Pulmonary artery endothelial cell (primary cell): ENCODE data around the gene EMX1. TPM values are rescaled to one million over a fixed set of nuclear protein-coding genes. Genes with fewer than 3 reads are reported as not detected.

Experiments
- DNase-seq: peaks from one replicate; pipeline ENCODE4 v3.0.0-alpha.2; 2011; ENCODE audit warnings: low read depth, low spot score
- total RNA-seq: library from RNA; depleted of rRNA; stranded (reverse); fragments of >200 nt; gene quantifications from 2 replicates; pipeline ENCODE4 v1.2.3, GENCODE V29; 2014

The EMX1 gene
- total RNA-seq, 1 donor from 2014 or later: not detected

DNA sequence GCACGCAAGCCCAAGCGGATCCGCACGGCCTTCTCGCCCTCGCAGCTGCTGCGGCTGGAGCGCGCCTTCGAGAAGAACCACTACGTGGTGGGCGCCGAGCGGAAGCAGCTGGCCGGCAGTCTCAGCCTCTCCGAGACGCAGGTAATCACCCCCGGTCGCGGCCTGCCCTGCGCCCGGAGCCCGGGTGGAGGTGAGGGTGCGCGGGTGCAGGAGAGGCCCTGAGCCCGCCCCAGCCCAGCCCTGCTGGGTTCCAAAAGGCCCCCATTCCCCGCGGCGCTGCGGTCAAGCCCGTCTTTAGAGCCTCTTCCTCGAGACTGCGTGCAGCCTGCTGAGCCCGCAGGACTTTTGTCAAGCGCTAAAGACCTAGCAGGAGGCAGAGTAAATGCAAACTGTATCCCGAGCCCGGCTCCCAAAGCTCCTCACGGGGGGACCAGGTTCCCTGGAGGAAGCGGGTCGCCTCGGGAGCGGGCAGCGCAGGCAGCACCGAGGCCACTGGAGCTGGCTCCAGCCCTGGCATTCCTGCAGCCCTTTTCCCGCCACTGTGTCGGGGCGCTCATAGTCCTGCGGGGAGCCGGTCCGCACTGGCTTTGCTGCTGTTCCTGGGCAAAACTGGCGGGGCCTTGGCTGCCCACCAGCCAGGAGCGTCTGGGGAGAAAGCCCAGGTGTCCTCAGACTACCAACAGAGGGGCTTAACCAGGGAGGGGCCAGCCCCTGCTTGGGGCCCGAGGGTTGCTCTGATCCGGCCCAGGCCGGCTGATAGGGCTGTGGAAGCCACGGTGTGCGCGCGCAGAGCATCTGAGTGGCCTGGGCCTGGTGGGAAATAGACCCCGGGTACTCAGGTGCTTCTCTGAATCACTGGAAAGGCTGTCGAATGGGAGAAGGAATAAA, 7.3 kb downstream of the EMX1 start:
- DNase-seq: no peak

DNA sequence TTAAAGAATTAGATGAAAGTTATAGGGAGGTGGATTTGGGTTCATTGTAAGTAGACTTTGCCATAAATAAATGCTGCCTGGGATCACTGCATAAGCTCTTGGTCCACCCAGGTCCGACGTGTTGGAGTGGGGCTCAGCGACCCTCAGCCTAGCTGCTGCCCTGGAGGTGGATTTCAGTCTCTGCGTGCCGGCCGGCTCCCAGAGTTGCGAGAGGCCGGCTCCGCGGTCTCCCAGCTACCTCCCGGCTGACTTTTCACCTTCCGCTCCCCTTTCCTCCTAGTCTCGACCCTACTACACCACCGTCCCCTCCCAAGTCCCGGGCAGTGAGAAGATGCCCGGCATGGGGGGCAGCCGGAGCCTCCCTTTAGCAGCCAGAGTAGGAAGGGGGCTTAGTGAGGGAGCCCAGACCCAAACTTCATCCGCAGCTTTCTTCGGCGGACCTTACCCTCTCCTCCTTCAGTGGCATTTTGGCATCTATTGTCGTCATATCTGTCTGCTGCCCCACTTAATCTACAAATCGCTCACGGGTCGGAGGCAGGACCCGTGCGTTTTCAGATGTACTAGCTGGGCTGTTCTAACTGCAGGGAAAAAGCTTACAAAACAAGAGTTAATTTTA, 8.1 kb downstream of the EMX1 start:
- no peak for DNase-seq

DNA sequence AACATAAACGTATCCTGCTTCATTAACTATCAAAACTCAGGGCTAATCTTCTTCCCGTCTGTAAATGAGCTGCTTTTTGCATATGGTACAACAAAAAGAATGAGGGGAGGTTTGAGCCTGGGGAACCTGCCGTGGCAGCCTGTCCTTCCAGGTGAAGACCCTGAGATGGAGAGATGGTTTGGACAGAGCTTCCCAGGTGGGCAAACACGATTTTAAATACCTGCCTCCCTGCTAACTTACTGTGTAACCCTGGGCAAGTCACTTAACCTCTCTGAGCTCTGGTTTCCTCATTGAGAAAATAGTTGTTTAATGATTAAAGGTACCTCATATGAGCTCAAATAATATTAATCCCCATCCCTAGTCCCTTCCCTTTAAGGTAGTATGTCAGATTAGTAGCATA, 9.0 kb downstream of the EMX1 start:
- DNase-seq: no peak

DNA sequence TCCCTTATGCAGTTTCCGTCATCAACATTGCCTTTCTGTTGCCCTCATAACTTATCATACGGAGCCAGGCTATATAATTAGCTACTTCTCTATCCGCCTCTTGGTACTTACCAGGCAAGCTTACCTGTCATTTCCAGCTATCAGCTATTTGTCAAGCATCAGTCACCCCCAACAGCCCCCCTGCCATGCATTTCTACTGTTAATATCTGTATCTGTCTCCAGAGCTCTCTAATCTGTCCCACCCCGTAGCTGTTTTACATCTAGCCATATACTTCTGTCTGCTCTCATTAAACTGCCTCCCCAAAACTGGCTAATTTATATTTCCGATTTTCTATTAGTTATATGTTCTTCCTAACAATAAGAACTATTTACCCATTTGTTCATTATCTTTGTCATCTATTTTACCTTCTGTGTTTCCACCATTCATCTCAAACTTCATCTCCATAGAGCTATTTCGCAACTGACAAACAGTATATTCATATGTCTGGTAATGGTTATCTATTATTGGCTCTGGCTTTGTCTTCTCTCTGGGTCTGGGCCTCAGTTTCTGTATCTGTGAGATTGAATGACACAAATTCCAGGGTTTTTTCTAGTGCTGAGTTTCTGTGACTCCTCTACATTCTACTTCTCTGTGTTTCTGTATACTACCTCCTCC, 9.6 kb downstream of the EMX1 start:
- no peak for DNase-seq

DNA sequence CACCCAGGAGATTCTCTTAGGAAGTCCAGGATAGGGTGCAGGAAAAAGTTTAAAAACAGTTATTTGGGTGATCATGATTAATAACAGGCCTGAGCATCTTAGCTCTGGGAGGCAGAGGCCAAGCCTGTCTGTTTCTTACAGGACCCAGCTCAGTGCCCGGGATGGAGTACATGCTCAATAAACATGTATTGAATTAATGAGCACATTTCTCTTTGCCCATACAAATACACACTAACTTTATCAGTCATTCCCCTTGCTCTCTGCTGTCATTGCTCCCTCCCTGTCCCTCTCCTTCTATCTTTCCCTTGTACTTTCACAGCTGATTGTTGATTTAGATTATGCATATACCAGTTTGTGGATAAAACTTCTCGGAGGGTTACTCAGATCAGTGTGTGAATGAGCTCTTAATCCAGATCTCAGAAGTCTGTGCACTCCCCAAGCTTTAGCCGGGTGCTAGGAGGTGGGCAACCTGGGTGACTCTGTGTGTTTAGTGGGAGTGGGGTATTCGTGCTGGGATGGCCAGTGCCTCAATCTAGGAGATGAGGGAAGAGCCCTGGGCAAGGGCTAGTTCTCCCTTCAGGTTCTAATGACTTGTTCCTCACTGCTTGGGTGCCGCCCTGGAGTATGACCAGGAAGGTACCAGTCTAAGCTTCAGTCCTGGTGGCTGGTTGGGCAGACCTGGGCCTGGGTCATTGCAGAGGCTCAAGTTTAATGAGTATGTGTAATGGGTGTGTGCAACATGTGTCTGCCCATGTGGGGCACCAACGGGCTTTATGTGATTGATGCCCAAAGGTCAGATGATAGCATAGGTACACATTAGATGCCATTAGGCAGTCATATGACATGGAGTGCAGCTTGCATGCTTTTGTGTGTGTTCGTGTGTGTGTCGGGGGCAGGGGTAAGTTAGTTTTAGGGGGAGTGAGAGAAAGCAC, 10.6 kb downstream of the EMX1 start:
- DNase-seq: no peak

DNA sequence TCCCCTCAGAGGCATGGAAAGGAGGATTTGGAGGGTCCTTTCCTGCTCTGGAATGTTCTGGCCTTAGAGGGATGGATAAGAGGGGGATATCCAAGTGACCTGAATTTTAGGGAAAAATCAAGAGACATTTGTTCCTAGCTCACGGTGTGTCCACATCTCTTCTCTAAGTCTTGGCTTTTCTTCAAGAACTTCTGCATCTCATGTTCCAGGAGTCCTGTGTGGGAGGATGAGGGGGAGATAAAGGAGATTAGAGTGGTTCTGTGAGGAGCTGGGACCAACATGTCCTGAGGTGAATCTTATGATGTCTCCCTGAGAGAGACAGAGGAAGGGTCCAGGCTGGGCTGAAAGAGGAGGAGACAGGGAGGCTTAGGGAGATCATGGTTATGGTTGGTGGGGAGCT, 11.7 kb downstream of the EMX1 start:
- no peak for DNase-seq

DNA sequence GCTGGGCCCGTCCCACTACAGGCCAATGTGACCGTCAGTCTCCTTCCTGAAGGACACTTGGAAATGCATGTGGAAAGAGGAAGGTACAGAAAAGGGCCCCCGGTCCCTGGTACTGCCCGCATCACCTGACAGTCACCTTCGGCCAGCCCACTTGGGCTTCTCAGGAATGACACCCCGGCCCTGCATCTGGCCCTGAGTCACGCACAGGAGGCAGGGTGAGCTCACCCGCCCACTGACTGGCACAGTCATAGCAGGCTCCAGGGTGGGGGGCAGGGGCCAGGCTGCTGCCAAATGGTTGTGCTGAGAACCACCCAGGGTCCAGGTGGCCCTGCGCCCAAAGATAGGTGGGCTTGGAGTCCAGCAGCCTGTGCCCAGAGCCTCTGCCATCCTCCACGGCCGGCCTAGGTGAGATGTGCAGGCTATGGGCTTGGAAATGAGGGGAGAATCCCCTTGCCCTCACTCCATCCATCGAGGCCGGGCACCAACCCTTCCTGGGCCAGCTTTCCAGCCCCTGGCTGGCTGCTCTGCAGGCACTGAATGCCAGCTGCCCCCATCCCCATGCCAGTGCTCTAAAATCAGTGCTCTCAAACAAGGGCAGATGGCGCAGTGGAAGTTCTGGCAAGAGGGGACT, 14.1 kb downstream of the EMX1 start:
- DNase-seq: no peak

DNA sequence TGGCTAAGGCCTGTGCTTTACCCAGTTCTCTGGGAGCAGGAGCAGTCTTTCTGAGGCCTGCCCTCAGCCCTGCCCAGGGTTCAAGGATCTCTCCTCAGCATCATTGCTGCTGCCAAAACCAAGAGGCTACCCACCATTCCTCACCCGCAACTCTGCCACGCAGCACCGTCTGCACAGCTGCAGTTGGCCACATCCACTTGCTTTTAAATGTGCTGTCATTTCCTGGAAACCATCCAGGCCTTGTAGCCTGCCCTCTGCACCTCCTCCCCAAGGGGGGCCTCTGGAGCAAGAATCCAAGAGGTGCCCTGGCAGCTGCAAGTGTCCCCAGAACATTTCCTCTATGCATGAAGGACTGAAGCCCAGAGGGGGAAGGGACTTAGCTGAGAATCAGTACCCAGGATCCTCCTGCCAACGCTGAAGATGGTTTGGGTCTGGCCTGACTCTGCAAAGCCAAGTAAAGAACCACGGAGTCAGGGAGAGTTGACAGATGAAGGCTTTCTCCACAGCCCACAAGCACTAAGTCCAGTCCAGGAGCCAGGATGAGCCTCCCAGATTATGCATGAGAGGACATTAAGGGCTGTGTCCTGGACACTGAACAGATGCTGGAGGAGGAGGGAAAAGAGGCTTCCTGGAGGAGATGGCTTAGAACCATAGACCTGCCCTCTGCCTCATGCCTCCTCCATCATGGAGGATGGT, 14.9 kb downstream of the EMX1 start:
- no peak for DNase-seq

DNA sequence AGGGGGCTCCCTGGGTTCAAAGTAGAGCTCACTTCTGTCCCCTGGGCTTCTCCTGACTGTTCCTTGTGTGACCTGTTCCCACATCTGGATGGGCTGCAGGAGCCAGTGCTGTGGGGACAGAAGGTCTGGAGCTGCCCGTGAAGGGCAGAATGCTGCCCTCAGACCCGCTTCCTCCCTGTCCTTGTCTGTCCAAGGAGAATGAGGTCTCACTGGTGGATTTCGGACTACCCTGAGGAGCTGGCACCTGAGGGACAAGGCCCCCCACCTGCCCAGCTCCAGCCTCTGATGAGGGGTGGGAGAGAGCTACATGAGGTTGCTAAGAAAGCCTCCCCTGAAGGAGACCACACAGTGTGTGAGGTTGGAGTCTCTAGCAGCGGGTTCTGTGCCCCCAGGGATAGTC, 15.5 kb downstream of the EMX1 start:
- no peak for DNase-seq

DNA sequence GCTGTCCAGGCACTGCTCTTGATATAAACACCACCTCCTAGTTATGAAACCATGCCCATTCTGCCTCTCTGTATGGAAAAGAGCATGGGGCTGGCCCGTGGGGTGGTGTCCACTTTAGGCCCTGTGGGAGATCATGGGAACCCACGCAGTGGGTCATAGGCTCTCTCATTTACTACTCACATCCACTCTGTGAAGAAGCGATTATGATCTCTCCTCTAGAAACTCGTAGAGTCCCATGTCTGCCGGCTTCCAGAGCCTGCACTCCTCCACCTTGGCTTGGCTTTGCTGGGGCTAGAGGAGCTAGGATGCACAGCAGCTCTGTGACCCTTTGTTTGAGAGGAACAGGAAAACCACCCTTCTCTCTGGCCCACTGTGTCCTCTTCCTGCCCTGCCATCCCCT, 15.9 kb downstream of the EMX1 start:
- DNase-seq: no peak

DNA sequence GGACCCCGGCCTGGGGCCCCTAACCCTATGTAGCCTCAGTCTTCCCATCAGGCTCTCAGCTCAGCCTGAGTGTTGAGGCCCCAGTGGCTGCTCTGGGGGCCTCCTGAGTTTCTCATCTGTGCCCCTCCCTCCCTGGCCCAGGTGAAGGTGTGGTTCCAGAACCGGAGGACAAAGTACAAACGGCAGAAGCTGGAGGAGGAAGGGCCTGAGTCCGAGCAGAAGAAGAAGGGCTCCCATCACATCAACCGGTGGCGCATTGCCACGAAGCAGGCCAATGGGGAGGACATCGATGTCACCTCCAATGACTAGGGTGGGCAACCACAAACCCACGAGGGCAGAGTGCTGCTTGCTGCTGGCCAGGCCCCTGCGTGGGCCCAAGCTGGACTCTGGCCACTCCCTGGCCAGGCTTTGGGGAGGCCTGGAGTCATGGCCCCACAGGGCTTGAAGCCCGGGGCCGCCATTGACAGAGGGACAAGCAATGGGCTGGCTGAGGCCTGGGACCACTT, 16.4 kb downstream of the EMX1 start:
- no peak for DNase-seq

DNA sequence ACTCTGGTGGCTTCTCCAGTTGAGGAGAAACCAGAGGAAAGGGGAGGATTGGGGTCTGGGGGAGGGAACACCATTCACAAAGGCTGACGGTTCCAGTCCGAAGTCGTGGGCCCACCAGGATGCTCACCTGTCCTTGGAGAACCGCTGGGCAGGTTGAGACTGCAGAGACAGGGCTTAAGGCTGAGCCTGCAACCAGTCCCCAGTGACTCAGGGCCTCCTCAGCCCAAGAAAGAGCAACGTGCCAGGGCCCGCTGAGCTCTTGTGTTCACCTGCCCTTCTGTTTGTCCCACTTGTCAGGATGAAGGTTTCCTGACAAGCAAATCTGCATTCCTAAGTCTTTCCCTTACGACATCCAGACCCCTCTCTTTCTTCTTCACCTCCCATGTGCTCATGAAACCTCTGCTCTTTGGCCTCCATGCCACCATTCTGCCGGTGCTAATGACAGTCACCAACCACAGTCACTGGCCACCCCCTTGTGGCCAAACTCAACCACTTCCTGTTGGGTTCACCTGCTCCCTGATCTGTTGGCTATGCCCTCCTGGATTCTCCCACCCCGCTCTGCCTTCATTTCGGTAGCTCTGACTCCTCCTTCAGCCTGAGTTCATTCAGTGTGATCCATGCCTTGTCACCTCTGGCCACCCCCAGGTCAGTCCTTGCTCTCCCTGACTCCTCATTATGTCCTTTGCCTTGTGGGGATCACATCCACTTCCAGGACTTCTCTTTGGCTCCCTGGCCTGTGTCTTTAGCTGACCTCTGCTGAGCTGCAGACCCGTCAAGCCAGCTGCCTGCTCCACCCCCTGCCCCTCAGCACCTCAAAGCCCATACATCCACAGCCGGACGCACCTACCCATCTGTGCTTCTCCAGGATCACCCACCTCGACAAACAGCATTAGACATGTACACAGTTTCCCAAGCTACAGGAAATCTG, 17.6 kb downstream of the EMX1 start:
- no peak for DNase-seq

DNA sequence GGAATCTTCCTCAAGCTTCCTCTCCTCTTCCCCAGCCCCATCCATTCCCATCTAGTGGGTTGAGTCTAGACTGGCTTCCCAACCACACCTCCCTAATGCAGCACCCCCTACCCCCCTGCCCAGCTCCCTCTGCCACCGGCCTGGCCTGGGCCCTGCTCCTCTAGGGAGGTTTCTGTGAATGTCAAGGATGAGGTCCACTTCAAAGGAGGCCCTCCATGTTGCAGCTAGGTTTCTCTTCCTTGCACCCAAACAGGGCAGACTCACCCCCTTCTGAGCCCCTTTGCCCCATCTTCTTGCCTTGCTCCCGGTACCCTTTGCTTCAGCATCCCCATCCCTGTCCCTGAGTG, 18.3 kb downstream of the EMX1 start:
- no peak for DNase-seq

DNA sequence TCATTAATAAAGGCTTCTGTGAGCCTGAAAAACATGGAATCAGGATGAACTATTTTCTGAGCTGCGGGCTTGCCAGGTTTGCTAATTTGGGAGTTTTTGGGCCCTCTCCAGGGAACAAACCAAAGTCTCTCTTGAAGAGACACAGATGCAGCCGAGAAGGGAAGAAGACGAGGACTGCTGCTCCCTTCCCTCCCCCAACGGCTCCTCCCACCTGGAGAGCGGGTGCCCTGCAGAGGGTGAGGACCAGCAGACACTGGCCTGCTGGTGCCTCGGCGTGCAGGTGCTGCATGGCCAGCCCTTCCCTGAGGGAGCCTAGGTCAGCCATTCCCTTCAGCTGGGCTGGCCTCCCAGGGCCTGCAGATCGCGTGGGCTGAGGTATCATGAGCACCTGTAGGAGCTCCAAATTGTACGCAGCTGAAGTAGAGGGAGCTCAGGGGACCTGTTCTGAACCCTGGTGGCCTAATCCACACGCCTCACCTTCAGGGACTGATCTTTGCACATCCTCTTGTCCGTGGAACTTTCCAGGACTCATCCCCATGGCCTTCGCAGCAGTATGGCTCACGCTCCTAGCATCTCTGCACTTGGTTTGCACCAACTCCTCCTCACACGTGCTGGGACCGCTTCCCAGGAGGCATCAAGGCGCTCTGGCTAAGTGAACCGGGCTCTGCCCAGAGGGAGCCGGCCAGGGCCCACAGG, 19.5 kb downstream of the EMX1 start:
- no peak for DNase-seq

DNA sequence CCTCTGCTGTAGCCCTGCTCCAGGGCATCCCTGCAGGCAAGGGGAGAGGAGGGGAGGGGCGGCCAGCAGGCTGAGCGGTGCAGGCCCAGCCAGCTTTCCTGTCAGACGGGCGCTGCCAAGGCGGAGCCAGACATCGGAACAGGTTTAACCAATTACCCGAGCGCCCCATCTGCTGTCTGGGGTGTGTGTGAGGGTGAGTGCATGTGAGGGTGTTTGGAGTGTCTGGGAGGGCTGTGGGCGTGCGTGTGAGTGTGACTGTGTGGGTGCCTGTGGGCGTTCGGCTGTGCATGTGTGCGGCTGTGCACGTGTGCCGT, 20.0 kb downstream of the EMX1 start:
- DNase-seq: no peak

DNA sequence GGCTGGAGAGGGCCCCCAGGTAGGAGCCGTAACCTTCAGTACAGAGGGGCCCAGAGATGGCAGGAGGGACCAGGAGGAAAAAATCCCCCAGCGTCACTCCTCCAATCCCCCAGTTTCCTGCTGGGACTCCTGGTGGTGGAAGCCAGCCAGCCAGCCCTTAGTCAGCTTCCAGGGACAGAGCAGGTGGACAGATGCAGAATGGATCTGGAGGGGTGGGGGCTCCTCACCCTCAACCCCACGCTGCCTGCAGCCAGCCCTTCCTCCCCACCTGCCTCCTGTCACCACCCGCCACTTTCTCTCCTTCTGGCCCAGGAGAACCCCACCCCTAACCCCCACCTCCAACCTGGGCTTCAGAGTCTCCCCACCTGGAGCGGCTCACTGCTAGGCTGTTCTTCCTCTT, 21.1 kb downstream of the EMX1 start:
- DNase-seq: no peak

DNA sequence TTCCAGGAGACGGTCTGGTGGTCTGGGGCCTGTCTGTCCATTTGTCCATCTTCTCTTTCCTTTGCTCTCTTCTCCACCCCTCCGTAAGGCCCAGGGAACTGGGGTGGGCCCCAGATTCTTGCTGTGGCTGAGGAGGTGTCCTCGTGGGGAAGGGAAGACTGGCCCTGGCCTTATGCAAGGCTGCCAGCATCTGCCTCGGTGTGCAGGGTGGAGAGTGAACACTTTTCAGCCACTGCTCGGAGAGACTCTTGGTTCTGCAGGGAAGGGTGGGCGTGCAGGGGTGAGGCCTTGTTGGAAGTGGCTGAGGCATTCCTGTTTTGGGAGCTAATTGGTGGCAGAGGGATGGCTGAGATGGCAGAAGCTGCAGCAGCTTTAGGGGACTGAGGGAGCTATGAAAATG, 23.0 kb downstream of the EMX1 start:
- no peak for DNase-seq

DNA sequence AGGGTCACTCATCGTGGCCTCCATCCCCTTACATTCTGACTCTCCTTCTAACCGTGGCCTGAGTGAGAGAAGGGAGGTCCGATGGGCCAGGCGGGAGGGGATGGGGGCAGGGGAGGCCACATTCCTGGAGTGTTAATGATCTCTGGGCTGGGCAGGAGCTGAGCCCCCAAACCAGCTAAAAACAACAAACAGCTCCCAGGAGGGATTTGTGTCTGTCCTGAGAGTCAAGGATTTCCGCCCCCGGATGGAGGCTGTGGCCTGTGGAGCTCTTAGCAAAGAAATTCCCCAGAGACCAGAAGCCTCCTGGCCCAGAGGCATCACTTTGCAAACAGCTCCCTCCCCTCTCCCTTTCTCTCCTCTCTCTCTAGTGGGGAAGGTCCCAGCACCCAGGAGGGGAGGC, 23.5 kb downstream of the EMX1 start:
- no peak for DNase-seq

DNA sequence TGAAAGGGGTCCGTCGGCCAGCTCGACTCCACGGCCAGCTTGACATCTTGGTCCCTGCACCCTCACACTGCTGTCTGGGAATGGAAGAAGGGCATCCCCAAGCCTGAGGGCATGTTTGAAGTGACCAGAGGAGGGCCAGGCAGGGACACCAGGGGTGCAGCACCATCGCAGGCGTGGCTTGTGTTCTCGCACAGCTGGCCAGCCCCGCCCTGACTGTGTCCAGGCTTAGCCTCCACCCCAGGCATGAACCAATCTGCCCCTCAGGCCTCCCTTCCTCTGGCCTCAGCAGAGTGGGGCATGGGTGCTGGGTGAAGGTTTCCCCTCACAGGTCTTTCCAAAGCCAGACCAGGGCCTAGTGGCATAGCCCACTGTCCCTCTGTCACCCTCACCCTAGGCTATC, 25.0 kb downstream of the EMX1 start:
- DNase-seq: no peak
